ENCODE results near the gene KCNJ6.

The KCNJ6 gene

GRCh38 chr21:37808261-37808660 lies 108.0 kb downstream of the KCNJ6 start:
- Mint-ChIP-seq H3K36me3 (ENCODE audit: low read depth) (no peaks in the 10 kb centered on the region), H3K9me3 (peaks cover 33% of the 10 kb centered on the region), H3K4me1 (ENCODE audit: low read depth) (peaks cover 7% of the 10 kb centered on the region), H3K27ac (no peak overlapping the region), H3K4me3 (no peak overlapping the region), H3K27me3 (no peaks in the 10 kb centered on the region)
- intact Hi-C loops (cut with micrococcal nuclease) = no loop called here

- Mint-ChIP-seq H3K27ac (no peak overlapping the region), H3K36me3 (ENCODE audit: low read depth) (no peaks in the 10 kb centered on the region), H3K9me3 (peaks cover 13% of the 10 kb centered on the region), H3K4me1 (ENCODE audit: low read depth) (peaks cover 7% of the 10 kb centered on the region), H3K4me3 (no peak overlapping the region), H3K27me3 (no peaks in the 10 kb centered on the region)
- intact Hi-C loops (cut with micrococcal nuclease) = no loop called here
These were observed 111.0 kb downstream of the KCNJ6 start for GRCh38 chr21:37805266-37805665.

- H3K27me3 Mint-ChIP-seq = no peaks in the 10 kb centered on the region
- H3K4me1 Mint-ChIP-seq (ENCODE audit: low read depth) = peaks cover 7% of the 10 kb centered on the region
- intact Hi-C loops (cut with micrococcal nuclease) = no loop called here
- H3K4me3 Mint-ChIP-seq = no peak overlapping the region
- no peak overlapping the region for H3K27ac Mint-ChIP-seq
- H3K36me3 Mint-ChIP-seq (ENCODE audit: low read depth) = no peaks in the 10 kb centered on the region
- peaks cover 13% of the 10 kb centered on the region for H3K9me3 Mint-ChIP-seq
These were observed 112.3 kb downstream of the KCNJ6 start for GRCh38 chr21:37804001-37804400.

- no peaks in the 10 kb centered on the region for H3K36me3 Mint-ChIP-seq (ENCODE audit: low read depth)
These were observed 113.1 kb downstream of the KCNJ6 start for GRCh38 chr21:37803101-37803651.

GRCh38 chr21:37800456-37801061 lies 115.7 kb downstream of the KCNJ6 start:
- no peak overlapping the region for H3K4me3 Mint-ChIP-seq
- intact Hi-C loops (cut with micrococcal nuclease) = no loop called here
- no peak overlapping the region for H3K27ac Mint-ChIP-seq
- no peaks in the 10 kb centered on the region for H3K27me3 Mint-ChIP-seq
- peaks cover 13% of the 10 kb centered on the region for H3K9me3 Mint-ChIP-seq
- peaks cover 5% of the 10 kb centered on the region for H3K4me1 Mint-ChIP-seq (ENCODE audit: low read depth)
- H3K36me3 Mint-ChIP-seq (ENCODE audit: low read depth) = no peaks in the 10 kb centered on the region

More at GRCh38 chr21:37803101-37803651, 113.1 kb downstream of the KCNJ6 start:
- no peak overlapping the region for H3K27ac Mint-ChIP-seq
- no peaks in the 10 kb centered on the region for H3K27me3 Mint-ChIP-seq
- H3K9me3 Mint-ChIP-seq = peaks cover 13% of the 10 kb centered on the region
- no peak overlapping the region for H3K4me3 Mint-ChIP-seq
- peaks cover 7% of the 10 kb centered on the region for H3K4me1 Mint-ChIP-seq (ENCODE audit: low read depth)
- intact Hi-C loops (cut with micrococcal nuclease) = no loop called here

GRCh38 chr21:37800057-37800455 lies 116.2 kb downstream of the KCNJ6 start:
- intact Hi-C loops (cut with micrococcal nuclease) = no loop called here
- Mint-ChIP-seq H3K27me3 (no peaks in the 10 kb centered on the region), H3K36me3 (ENCODE audit: low read depth) (no peaks in the 10 kb centered on the region), H3K9me3 (peaks cover 13% of the 10 kb centered on the region), H3K4me3 (no peak overlapping the region), H3K27ac (no peak overlapping the region), H3K4me1 (ENCODE audit: low read depth) (no peaks in the 10 kb centered on the region)

GRCh38 chr21:37799211-37800056 lies 116.8 kb downstream of the KCNJ6 start:
- H3K27me3 Mint-ChIP-seq = no peaks in the 10 kb centered on the region
- H3K4me1 Mint-ChIP-seq (ENCODE audit: low read depth) = no peaks in the 10 kb centered on the region
- intact Hi-C loops (cut with micrococcal nuclease) = no loop called here
- H3K9me3 Mint-ChIP-seq = peaks cover 11% of the 10 kb centered on the region
- H3K4me3 Mint-ChIP-seq = no peak overlapping the region
- no peak overlapping the region for H3K27ac Mint-ChIP-seq
- H3K36me3 Mint-ChIP-seq (ENCODE audit: low read depth) = no peaks in the 10 kb centered on the region

GRCh38 chr21:37797403-37797802 lies 118.9 kb downstream of the KCNJ6 start:
- H3K36me3 Mint-ChIP-seq (ENCODE audit: low read depth) = no peaks in the 10 kb centered on the region
- no peaks in the 10 kb centered on the region for H3K27me3 Mint-ChIP-seq
- intact Hi-C loops (cut with micrococcal nuclease) = no loop called here
- H3K27ac Mint-ChIP-seq = no peak overlapping the region
- no peak overlapping the region for H3K4me3 Mint-ChIP-seq
- H3K4me1 Mint-ChIP-seq (ENCODE audit: low read depth) = no peaks in the 10 kb centered on the region
- H3K9me3 Mint-ChIP-seq = no peaks in the 10 kb centered on the region

- no peak overlapping the region for H3K4me3 Mint-ChIP-seq
- no peaks in the 10 kb centered on the region for H3K9me3 Mint-ChIP-seq
- H3K36me3 Mint-ChIP-seq (ENCODE audit: low read depth) = no peaks in the 10 kb centered on the region
- H3K4me1 Mint-ChIP-seq (ENCODE audit: low read depth) = no peaks in the 10 kb centered on the region
- H3K27me3 Mint-ChIP-seq = no peaks in the 10 kb centered on the region
- H3K27ac Mint-ChIP-seq = no peak overlapping the region
- intact Hi-C loops (cut with micrococcal nuclease) = no loop called here
These were observed 120.2 kb downstream of the KCNJ6 start for GRCh38 chr21:37796011-37796410.

- Mint-ChIP-seq H3K9me3 (peaks cover 1% of the 10 kb centered on the region), H3K36me3 (ENCODE audit: low read depth) (no peaks in the 10 kb centered on the region), H3K4me1 (ENCODE audit: low read depth) (no peaks in the 10 kb centered on the region), H3K4me3 (no peak overlapping the region), H3K27me3 (no peaks in the 10 kb centered on the region), H3K27ac (no peak overlapping the region)
- intact Hi-C loops (cut with micrococcal nuclease) = no loop called here
These were observed 122.6 kb downstream of the KCNJ6 start for GRCh38 chr21:37793660-37794059.

GRCh38 chr21:37792046-37792445 lies 124.2 kb downstream of the KCNJ6 start:
- H3K36me3 Mint-ChIP-seq (ENCODE audit: low read depth) = no peaks in the 10 kb centered on the region
- H3K27ac Mint-ChIP-seq = no peak overlapping the region
- intact Hi-C loops (cut with micrococcal nuclease) = no loop called here
- H3K4me3 Mint-ChIP-seq = no peak overlapping the region
- no peaks in the 10 kb centered on the region for H3K4me1 Mint-ChIP-seq (ENCODE audit: low read depth)
- H3K27me3 Mint-ChIP-seq = no peaks in the 10 kb centered on the region
- H3K9me3 Mint-ChIP-seq = peaks cover 6% of the 10 kb centered on the region

- intact Hi-C loops (cut with micrococcal nuclease) = no loop called here
- H3K4me3 Mint-ChIP-seq = no peak overlapping the region
- no peaks in the 10 kb centered on the region for H3K4me1 Mint-ChIP-seq (ENCODE audit: low read depth)
- H3K27me3 Mint-ChIP-seq = no peaks in the 10 kb centered on the region
- no peaks in the 10 kb centered on the region for H3K36me3 Mint-ChIP-seq (ENCODE audit: low read depth)
- no peak overlapping the region for H3K27ac Mint-ChIP-seq
- peaks cover 6% of the 10 kb centered on the region for H3K9me3 Mint-ChIP-seq
These were observed 125.4 kb downstream of the KCNJ6 start for GRCh38 chr21:37790905-37791304.

- no peak overlapping the region for H3K4me3 Mint-ChIP-seq
- no peak overlapping the region for H3K27ac Mint-ChIP-seq
- H3K36me3 Mint-ChIP-seq (ENCODE audit: low read depth) = no peaks in the 10 kb centered on the region
- no peaks in the 10 kb centered on the region for H3K4me1 Mint-ChIP-seq (ENCODE audit: low read depth)
- no peaks in the 10 kb centered on the region for H3K27me3 Mint-ChIP-seq
- peaks cover 14% of the 10 kb centered on the region for H3K9me3 Mint-ChIP-seq
- intact Hi-C loops (cut with micrococcal nuclease) = no loop called here
These were observed 127.8 kb downstream of the KCNJ6 start for GRCh38 chr21:37788503-37788902.

- intact Hi-C loops (cut with micrococcal nuclease) = no loop called here
- Mint-ChIP-seq H3K36me3 (ENCODE audit: low read depth) (no peaks in the 10 kb centered on the region), H3K27me3 (no peaks in the 10 kb centered on the region), H3K4me3 (no peak overlapping the region), H3K9me3 (peaks cover 25% of the 10 kb centered on the region), H3K4me1 (ENCODE audit: low read depth) (no peaks in the 10 kb centered on the region), H3K27ac (no peak overlapping the region)
These were observed 128.8 kb downstream of the KCNJ6 start for GRCh38 chr21:37787456-37787855.
